NT2/D1 (cell line): ENCODE data around the gene KCNQ1.

ENCODE experiments used
- DNase-seq: peaks from one replicate; pipeline ENCODE4 v3.0.0-alpha.2; 2011; ENCODE audit warnings: low read depth, low spot score
- H3K27me3 ChIP-seq: 2 replicates; pipeline ENCODE4 v1.6.0; 2011; ENCODE audit warnings: mild to moderate bottlenecking; ENCODE audit not compliant: insufficient read length, insufficient read depth
- H3K36me3 ChIP-seq: 2 replicates; pipeline ENCODE4 v1.6.1; 2011; ENCODE audit warnings: mild to moderate bottlenecking, low read length, mixed read lengths; ENCODE audit not compliant: insufficient read depth, insufficient read length
- H3K4me1 ChIP-seq: 2 replicates; pipeline ENCODE4 v1.5.1; 2011; ENCODE audit not compliant: insufficient read depth, insufficient read length
- H3K4me3 ChIP-seq: 2 replicates; pipeline ENCODE4 v1.5.1; 2011; ENCODE audit warnings: low read depth; ENCODE audit not compliant: insufficient read length
- H3K9ac ChIP-seq: 2 replicates; pipeline ENCODE4 v1.6.0; 2011; ENCODE audit warnings: low read depth; ENCODE audit not compliant: insufficient read length
- H3K9me3 ChIP-seq: 2 replicates; pipeline ENCODE4 v1.5.1; 2011; ENCODE audit warnings: mild to moderate bottlenecking, low read length; ENCODE audit not compliant: insufficient read depth
- SUZ12 ChIP-seq: IDR thresholded peaks from 2 replicates; pipeline ENCODE4 v1.6.1; 2011; ENCODE audit not compliant: insufficient read length, insufficient read depth; ENCODE audit errors: extremely low read depth
- YY1 ChIP-seq: IDR thresholded peaks from 2 replicates; pipeline ENCODE4 v1.6.1; 2011; ENCODE audit not compliant: insufficient read length, insufficient read depth
- ZNF274 ChIP-seq: IDR thresholded peaks from 2 replicates; pipeline ENCODE4 v1.6.1; 2011; ENCODE audit warnings: mild to moderate bottlenecking, low read depth, low read length

Gene KCNQ1

DNA sequence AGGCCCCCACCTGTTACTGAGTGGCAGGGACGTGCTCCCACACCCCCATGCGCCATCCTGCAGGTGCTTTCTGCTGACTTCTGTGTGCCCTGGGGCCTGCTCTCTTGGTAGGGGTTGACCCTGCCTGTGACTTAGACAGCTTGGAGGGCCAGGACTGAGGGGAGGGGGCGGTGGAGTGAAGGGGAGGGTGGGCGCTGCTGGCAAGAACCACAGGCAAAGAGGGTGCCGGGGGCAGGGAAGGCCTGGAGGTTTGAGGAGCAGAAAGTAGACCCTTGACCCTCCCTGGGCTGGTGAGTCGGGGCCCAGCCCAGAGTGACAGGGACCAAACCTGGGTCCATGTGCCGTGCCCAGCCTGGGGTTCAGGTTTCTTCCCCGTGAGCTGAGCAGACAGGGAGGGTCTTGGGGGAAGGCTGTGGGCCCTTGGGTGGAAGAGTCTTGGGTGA, 17.8 kb downstream of the KCNQ1 start:
- H3K4me1 ChIP-seq, result peaks cover 30% of the 10 kb centered on the region
- peaks cover 32% of the 10 kb centered on the region for H3K27me3 ChIP-seq
- H3K36me3 ChIP-seq, result no peaks in the 10 kb centered on the region
- DNase-seq, result no peak
- H3K9ac ChIP-seq, result no peak overlapping the region
- H3K9me3 ChIP-seq, result no peaks in the 10 kb centered on the region
- no peak overlapping the region for H3K4me3 ChIP-seq
- TF ChIP-seq SUZ12 (no peak), ZNF274 (no peak), YY1 (no peak)

DNA sequence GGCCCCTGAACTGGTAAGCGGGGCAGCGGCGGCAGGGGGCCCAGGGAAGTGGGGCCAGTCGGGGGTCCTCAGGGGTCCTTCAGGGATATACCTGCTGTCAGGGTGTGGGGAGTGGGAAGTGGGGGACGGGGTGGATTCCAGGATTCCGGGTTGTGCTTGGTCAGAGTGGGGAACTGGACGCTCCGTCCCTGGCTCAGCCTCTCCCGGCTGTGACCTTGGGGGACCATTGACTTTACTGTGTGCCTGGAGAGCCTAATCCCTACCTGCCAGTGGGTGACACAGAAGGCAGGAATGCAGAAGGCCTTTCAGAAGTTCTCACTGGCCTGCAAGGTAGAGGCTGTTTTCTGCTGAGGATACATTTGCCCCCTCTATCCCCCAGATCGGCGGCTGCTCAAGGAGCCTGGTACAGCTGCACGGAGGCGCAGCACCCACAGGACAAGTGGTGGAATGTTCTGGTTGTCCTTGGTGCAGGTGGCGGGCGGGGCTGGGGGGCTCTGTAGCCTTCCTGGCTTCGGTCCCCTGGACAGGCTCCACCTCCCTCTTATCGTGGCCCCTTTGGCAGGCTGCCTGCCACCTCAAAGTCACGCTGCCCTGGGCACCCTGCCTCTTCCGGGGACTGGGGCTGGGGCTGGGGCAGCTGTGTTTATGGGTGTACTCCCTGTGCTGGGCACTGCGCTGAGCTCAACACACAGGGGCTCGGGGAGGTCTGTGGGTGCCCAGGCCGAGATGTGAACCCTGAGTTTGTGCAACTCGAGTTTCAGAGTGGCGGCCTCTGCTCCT, 18.4 kb downstream of the KCNQ1 start:
- H3K36me3 ChIP-seq, result no peaks in the 10 kb centered on the region
- TF ChIP-seq SUZ12 (no peak), YY1 (no peak), ZNF274 (no peak)
- H3K9ac ChIP-seq, result no peak overlapping the region
- H3K9me3 ChIP-seq, result no peaks in the 10 kb centered on the region
- no peak overlapping the region for H3K4me3 ChIP-seq
- H3K4me1 ChIP-seq, result peaks cover 31% of the 10 kb centered on the region
- H3K27me3 ChIP-seq, result peaks cover 35% of the 10 kb centered on the region
- no peak for DNase-seq

DNA sequence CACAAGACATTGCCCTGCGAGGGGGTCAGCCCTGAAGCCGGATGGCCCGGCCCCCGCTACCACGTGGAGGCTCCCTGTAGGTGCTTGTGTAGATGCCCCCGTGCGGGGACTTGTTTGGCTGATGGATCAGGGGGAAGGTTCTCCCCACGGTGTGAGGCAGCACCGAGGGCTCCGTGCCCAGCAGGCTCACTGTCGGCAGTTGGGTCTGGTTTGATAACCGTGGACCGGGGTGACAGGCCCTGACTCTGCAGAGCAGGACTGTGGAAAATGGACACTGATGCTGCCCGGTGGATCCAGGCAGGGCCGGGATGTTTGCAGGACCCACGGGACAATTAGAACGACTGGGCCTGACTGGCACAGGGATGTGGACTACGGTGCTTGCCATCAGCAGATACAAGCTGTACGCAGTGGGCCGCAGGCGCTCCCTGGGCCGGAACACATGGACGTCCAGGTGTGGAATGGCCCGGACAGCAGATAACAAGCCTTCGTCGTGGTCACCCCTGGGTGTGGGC, 19.0 kb downstream of the KCNQ1 start:
- TF ChIP-seq SUZ12, result no peak
- TF ChIP-seq YY1, result no peak
- TF ChIP-seq ZNF274, result no peak
- H3K36me3 ChIP-seq, result no peaks in the 10 kb centered on the region
- H3K9ac ChIP-seq, result no peak overlapping the region
- no peaks in the 10 kb centered on the region for H3K9me3 ChIP-seq
- no peak for DNase-seq
- peaks cover 31% of the 10 kb centered on the region for H3K4me1 ChIP-seq
- H3K27me3 ChIP-seq, result peaks cover 36% of the 10 kb centered on the region
- no peak overlapping the region for H3K4me3 ChIP-seq

DNA sequence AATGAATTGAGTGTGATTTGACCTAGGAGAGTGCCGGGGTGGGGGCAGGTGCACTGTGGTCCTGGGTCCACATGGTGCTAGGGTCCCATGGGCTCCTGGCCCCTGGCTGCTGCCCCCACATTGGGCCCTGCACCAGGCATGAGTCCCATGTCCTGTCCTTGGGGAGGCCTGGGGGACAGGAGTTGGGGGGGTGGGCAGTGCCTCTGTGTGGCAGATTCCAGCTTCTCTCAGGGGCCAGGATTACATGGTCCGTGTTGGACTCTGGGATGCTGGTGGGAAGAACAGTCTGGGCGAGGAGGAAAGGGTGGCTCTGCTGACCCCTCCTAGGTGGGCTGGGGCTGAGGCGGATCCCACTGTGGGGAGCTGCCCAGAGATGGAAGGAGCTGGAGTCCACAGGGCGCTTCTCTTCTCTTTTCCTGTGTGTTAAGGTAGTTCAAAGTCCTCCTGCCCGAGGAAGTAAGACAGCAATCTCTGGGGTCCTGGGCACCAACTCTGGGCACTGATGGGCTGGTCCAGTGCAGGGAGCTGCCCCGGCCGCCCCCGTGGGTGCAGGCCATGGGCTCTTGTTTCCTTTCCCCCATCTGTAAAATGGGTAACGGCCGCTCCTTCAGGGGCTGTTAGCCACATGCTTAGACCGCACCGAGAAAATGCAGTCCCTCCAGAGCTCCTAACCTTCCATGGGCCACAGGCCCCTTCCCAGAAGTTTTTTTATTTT, 19.8 kb downstream of the KCNQ1 start:
- Histone ChIP-seq H3K4me1 (peaks cover 31% of the 10 kb centered on the region), H3K9ac (no peak overlapping the region), H3K27me3 (peaks cover 32% of the 10 kb centered on the region), H3K4me3 (no peak overlapping the region), H3K36me3 (no peaks in the 10 kb centered on the region), H3K9me3 (no peaks in the 10 kb centered on the region)
- TF ChIP-seq ZNF274, result no peak
- no peak for TF ChIP-seq SUZ12
- TF ChIP-seq YY1, result no peak
- DNase-seq, result no peak

DNA sequence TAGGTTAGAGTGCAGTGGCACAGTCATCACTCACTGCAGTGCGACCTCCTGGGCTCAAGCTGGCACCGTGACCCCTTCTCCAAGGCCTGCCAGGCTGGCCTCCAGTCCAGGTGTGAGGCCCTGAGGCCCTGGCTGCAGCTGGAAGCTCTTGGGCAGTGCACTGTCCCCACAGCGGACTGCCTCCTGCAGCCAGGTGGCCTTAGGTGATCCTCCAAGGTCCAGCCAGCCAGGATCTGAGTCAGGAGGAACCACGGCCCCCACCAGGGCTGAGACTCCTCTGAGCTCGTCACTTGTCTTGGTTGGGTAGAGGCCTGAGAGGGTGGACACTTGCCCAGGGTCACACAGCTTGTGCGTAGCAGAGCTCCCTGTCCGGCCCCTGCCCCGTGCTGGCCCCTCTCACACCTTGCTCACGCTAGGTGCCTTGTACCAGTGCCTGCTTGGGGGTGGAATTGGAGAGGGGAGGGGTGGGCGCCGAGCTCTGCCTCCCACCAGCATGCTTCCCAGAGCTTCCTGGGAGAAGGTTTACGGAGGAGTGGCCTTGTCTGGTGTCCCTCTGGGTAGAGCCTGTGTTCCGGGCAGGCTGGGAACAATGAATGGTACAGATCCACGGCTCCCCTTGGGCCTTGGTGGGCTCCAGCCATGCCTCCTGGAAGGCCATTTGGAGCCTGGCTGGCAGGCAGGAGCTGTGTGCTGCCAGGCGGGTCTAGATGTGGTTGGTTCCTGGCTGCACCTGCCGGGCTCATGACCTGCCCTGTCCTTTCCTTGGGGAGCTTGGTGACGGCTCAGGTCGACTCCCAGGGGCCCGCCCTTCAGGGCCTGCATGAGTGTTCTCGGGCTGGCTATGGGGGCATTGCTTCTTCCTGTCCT, 20.6 kb downstream of the KCNQ1 start:
- Histone ChIP-seq H3K36me3 (no peaks in the 10 kb centered on the region), H3K9me3 (no peaks in the 10 kb centered on the region), H3K27me3 (peaks cover 38% of the 10 kb centered on the region), H3K4me3 (no peak overlapping the region), H3K4me1 (peaks cover 27% of the 10 kb centered on the region), H3K9ac (no peak overlapping the region)
- TF ChIP-seq ZNF274 (no peak), SUZ12 (no peak), YY1 (no peak)
- DNase-seq, result no peak

DNA sequence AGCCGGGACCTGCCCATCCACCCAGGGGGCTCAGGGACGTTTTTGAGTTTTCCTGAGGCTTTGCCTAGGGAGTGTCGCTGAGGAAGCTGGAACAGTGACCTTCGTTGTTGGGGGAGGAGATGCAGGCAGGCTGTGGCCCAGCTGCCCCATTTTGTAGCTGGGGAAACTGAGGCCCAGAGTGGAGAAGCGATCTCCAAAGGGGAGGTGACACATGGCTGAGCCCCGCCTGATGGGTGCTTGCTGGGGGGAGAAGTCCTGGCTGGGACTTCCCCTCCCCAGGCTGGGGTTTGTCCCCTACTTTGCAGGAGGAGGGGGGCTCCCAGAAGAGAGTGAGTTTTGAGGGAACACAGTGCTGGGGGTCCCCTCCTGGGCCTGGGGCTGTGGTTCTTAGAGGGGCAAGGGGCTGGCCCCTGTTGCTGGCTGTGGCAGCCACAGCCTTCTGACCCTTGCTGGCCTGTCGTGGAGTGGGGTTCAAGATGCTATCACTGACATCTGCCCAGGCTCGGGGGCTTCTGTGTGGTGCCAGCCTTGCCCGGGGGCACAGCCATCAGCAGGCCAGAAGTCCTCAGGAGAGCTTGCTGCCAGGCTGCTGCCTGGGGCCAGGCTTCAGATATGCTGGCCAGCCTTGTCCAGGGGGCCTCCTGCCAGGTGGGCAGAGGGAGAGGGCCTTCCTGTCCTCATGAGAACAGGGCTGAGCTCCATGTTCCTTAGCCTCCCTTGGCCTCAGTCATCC, 21.4 kb downstream of the KCNQ1 start:
- TF ChIP-seq YY1 (no peak), SUZ12 (no peak), ZNF274 (no peak)
- no peak overlapping the region for H3K4me3 ChIP-seq
- H3K36me3 ChIP-seq, result no peaks in the 10 kb centered on the region
- H3K9ac ChIP-seq, result no peak overlapping the region
- peaks cover 45% of the 10 kb centered on the region for H3K27me3 ChIP-seq
- DNase-seq, result no peak
- peaks cover 22% of the 10 kb centered on the region for H3K4me1 ChIP-seq
- no peaks in the 10 kb centered on the region for H3K9me3 ChIP-seq
